Spleen (tissue), 7 donors: ENCODE data around the gene MOGAT1.

Experiments
- POLR2A ChIP-seq, 3 donors: fragments of 450-650 bp; IDR thresholded peaks; one replicate each; pipeline ENCODE4 v1.5.1; 2017; ENCODE audit warnings: antibody characterized with exemption in 3 of 3, mild to moderate bottlenecking in 1 of 3
- POLR2AphosphoS5 ChIP-seq, 3 donors: sonication (generic); formaldehyde crosslinking; IDR thresholded peaks; one replicate each; pipeline ENCODE4 v1.5.1; 2017; ENCODE audit warnings: antibody characterized with exemption in 3 of 3
- TF ChIP-seq, protein P1 (sequence below), 11 experiments: fragments of 200-600 bp in 7 of 11; fragments of 450-650 bp in 4 of 11; sonication (generic) in 4 of 11; IDR thresholded peaks in 8 of 11; conservative IDR thresholded peaks in 3 of 11; 1 replicate in 7 of 11; 2 replicates in 4 of 11; pipeline versions ENCODE4 v1.4.0 to v1.8.0; 2016 to 2021; ENCODE audit warnings: antibody characterized with exemption in 11 of 11, inconsistent platforms in 4 of 11, mild to moderate bottlenecking in 1 of 11
- donor health status: DM: no; HTN: no; CAD: no; lungs with moderate emphysema.
- donor health status: DM: no; HTN: no; CAD: no.
- donor health status: DM: no; HTN: no; CAD: no.

DNA sequence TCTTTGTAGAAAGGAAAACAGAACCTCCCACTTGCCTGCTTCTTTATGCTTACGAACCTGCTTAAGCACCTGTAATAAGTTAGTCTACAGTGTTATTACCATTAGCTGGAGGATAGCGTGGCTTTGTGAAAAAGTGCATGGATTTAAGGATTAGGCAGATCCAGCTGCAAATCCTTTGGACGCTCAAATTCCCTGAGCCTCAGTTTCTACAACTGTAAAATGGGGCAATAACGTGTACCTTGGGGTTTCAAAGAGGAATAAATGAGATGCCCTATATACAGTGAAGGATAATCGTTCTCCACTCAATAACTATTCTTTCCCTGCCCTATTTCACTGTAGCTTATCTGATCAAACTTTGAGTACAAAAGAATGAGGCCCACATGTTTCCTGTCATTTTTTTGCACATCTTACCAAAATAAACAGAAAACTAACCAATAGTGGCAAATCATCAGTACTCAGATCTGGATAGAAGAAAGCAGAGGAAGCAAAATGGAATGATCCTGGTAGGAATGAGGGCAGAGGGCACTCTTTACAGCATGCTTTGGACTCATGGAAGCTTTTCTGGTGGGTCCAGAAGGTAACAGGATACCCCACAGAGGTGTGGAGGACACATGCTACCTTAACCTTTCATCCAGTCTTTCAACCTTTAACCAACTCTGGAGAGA, 14.8 kb downstream of the MOGAT1 start:
- TF ChIP-seq, protein P1, sequence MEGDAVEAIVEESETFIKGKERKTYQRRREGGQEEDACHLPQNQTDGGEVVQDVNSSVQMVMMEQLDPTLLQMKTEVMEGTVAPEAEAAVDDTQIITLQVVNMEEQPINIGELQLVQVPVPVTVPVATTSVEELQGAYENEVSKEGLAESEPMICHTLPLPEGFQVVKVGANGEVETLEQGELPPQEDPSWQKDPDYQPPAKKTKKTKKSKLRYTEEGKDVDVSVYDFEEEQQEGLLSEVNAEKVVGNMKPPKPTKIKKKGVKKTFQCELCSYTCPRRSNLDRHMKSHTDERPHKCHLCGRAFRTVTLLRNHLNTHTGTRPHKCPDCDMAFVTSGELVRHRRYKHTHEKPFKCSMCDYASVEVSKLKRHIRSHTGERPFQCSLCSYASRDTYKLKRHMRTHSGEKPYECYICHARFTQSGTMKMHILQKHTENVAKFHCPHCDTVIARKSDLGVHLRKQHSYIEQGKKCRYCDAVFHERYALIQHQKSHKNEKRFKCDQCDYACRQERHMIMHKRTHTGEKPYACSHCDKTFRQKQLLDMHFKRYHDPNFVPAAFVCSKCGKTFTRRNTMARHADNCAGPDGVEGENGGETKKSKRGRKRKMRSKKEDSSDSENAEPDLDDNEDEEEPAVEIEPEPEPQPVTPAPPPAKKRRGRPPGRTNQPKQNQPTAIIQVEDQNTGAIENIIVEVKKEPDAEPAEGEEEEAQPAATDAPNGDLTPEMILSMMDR (IDR thresholded peaks at IDR 0.05 in 8 of 11, conservative IDR thresholded peaks at IDR 0.05 in 3 of 11) = no peak
- TF ChIP-seq POLR2A (IDR thresholded peaks at IDR 0.05) (no peak), POLR2AphosphoS5 (IDR thresholded peaks at IDR 0.05) (no peak)
